ENCODE data around the gene ITFG1. TPM values are rescaled to one million over a fixed set of nuclear protein-coding genes. Genes with fewer than 3 reads are reported as not detected.

Gene ITFG1
- total RNA-seq, 2 experiments from 2014 or later = 18.0 to 18.5 TPM

DNA sequence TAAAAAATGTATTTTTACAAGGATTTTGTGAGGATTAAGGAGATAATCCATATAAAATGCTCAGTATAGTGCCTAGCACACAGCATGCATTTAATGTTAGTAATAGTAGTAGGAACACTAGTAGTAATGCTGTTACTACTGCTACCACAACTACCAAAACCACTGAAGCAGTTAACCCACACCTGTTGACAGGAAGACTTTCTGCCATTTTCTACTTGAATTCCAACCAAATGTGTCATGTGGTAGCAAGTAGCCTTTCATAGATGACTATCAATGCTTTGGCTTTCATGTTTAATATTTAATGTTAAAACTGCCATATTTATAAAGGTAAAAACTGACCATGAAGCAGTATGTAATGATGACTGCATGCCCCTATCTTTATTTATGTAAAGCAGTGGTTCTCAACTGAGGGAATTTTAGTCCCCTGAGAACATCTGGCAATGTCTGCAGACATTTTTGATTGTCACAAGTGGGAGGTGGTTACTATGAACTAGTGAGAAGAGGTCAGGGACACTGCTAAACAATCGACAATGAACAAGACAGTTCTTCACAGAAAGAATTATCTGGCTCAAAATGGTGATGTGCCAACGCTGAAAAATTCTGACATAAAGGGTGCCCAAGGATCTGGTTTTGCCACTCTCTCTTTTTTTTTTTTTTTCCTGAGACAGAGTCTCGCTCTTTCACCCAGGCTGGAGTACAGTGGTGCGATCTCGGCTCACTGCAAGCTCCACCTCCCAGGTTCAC is 89.4 kb downstream of the ITFG1 start:
- DNase-seq (no peak), ATAC-seq (ENCODE audit: poor library complexity) (no peak)
- ChIA-PET CTCF (no interaction called here), POLR2A (no interaction called here)
- peaks cover 0 to 7% of the 10 kb centered on the region in 2 experiments for H3K9me3 ChIP-seq (ENCODE audit: control insufficient read depth in 1 of 2, insufficient read depth in 1 of 2, low read length in 2 of 2)
- H3K9me3 Mint-ChIP-seq = peaks cover 6% of the 10 kb centered on the region
- H3K27ac Mint-ChIP-seq = no peak overlapping the region
- TF ChIP-seq, protein P1, sequence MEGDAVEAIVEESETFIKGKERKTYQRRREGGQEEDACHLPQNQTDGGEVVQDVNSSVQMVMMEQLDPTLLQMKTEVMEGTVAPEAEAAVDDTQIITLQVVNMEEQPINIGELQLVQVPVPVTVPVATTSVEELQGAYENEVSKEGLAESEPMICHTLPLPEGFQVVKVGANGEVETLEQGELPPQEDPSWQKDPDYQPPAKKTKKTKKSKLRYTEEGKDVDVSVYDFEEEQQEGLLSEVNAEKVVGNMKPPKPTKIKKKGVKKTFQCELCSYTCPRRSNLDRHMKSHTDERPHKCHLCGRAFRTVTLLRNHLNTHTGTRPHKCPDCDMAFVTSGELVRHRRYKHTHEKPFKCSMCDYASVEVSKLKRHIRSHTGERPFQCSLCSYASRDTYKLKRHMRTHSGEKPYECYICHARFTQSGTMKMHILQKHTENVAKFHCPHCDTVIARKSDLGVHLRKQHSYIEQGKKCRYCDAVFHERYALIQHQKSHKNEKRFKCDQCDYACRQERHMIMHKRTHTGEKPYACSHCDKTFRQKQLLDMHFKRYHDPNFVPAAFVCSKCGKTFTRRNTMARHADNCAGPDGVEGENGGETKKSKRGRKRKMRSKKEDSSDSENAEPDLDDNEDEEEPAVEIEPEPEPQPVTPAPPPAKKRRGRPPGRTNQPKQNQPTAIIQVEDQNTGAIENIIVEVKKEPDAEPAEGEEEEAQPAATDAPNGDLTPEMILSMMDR (IDR thresholded peaks at IDR 0.05) = no peak
- H3K4me1 ChIP-seq (ENCODE audit: insufficient read depth, low read length) = no peaks in the 10 kb centered on the region
- no peaks in the 10 kb centered on the region for H3K4me1 Mint-ChIP-seq (ENCODE audit: low read depth)
- peaks cover 8% of the 10 kb centered on the region for H3K36me3 ChIP-seq (ENCODE audit: insufficient read depth, low read length)
- H3K27me3 Mint-ChIP-seq = no peaks in the 10 kb centered on the region
- no peak overlapping the region for H3K4me3 Mint-ChIP-seq
- H3K4me3 ChIP-seq (ENCODE audit: low read length) = no peak overlapping the region
- no peaks in the 10 kb centered on the region for H3K27me3 ChIP-seq (ENCODE audit: control insufficient read depth in 1 of 2, insufficient read depth in 2 of 2, low read length in 2 of 2)
- peaks cover 75% of the 10 kb centered on the region for H3K36me3 Mint-ChIP-seq (ENCODE audit: low read depth)
- intact Hi-C loops (cut with DNase I, micrococcal nuclease) = no loop called here
- no peak overlapping the region for H3K27ac ChIP-seq (ENCODE audit: low read depth in 1 of 2, low read length in 2 of 2)

DNA sequence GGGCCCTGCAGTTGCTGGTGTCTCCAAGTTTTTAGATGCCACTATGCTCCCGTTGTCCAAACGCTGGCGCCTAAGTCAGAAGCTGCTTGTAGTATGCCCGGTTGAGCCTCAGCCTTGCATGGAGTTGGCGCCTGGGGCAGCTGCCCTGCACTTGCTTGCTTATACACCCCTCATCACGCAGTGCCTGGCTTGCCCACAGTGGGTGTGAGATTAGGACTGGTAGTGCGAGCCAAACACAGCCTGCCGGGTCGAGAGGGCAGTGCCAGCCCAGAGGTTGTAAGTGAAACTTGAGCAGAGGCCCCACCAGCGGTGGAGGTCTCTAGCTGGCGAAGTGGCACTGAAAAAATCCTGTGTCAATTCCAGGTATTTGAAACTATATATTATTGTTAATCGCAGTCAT is 90.3 kb downstream of the ITFG1 start:
- Histone ChIP-seq H3K4me1 (ENCODE audit: insufficient read depth, low read length) (no peaks in the 10 kb centered on the region), H3K27ac (ENCODE audit: low read depth in 1 of 2, low read length in 2 of 2) (no peak overlapping the region), H3K4me3 (ENCODE audit: low read length) (no peak overlapping the region), H3K36me3 (ENCODE audit: insufficient read depth, low read length) (peaks cover 8% of the 10 kb centered on the region), H3K27me3 (ENCODE audit: control insufficient read depth in 1 of 2, insufficient read depth in 2 of 2, low read length in 2 of 2) (no peaks in the 10 kb centered on the region), H3K9me3 (ENCODE audit: control insufficient read depth in 1 of 2, insufficient read depth in 1 of 2, low read length in 2 of 2) (peaks cover 0 to 7% of the 10 kb centered on the region in 2 experiments)
- H3K27ac Mint-ChIP-seq = no peak overlapping the region
- no peak for DNase-seq
- ChIA-PET CTCF (no interaction called here), POLR2A (no interaction called here)
- ATAC-seq (ENCODE audit: poor library complexity) = no peak
- H3K36me3 Mint-ChIP-seq (ENCODE audit: low read depth) = peaks cover 84% of the 10 kb centered on the region
- H3K4me3 Mint-ChIP-seq = no peak overlapping the region
- H3K4me1 Mint-ChIP-seq (ENCODE audit: low read depth) = no peaks in the 10 kb centered on the region
- intact Hi-C loops (cut with DNase I, micrococcal nuclease) = no loop called here
- peaks cover 6% of the 10 kb centered on the region for H3K9me3 Mint-ChIP-seq
- TF ChIP-seq, protein P1 (IDR thresholded peaks at IDR 0.05) = no peak
- no peaks in the 10 kb centered on the region for H3K27me3 Mint-ChIP-seq

DNA sequence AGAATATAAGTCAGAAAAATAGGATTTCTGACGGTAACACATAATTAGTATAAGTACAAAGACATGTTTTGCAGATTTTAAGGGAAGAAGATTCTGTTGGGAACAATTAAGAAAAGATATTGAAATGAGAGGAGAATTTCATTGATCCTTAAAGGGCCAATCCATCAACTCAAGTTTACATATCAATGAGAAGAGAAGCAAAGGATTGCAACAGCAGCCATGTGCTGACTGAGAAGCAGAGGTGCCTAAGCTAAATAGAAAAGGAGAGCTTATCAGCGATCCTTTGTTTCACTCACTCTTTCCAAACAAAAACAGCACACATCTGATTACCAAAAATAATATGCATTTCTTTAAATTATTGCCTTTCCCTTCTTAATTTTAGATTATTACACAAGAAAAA is 94.6 kb downstream of the ITFG1 start:
- H3K27me3 Mint-ChIP-seq = no peaks in the 10 kb centered on the region
- DNase-seq = no peak
- no peak overlapping the region for H3K27ac ChIP-seq (ENCODE audit: low read depth in 1 of 2, low read length in 2 of 2)
- peaks cover 0 to 7% of the 10 kb centered on the region in 2 experiments for H3K9me3 ChIP-seq (ENCODE audit: control insufficient read depth in 1 of 2, insufficient read depth in 1 of 2, low read length in 2 of 2)
- no peaks in the 10 kb centered on the region for H3K4me1 Mint-ChIP-seq (ENCODE audit: low read depth)
- intact Hi-C loops (cut with DNase I, micrococcal nuclease) = no loop called here
- no peaks in the 10 kb centered on the region for H3K27me3 ChIP-seq (ENCODE audit: control insufficient read depth in 1 of 2, insufficient read depth in 2 of 2, low read length in 2 of 2)
- POLR2A ChIA-PET = no interaction called here
- no peak for ATAC-seq (ENCODE audit: poor library complexity)
- no peaks in the 10 kb centered on the region for H3K36me3 ChIP-seq (ENCODE audit: insufficient read depth, low read length)
- CTCF ChIA-PET = interaction anchor here (1.0 kb wide), 1 partner anchor 14 kb away, joined by 4 read pairs; no protein-coding TSS in a partner anchor
- no peak overlapping the region for H3K4me3 Mint-ChIP-seq
- TF ChIP-seq, protein P1 (IDR thresholded peaks at IDR 0.05) = no peak
- no peak overlapping the region for H3K4me3 ChIP-seq (ENCODE audit: low read length)
- peaks cover 78% of the 10 kb centered on the region for H3K36me3 Mint-ChIP-seq (ENCODE audit: low read depth)
- no peaks in the 10 kb centered on the region for H3K4me1 ChIP-seq (ENCODE audit: insufficient read depth, low read length)
- no peaks in the 10 kb centered on the region for H3K9me3 Mint-ChIP-seq
- H3K27ac Mint-ChIP-seq = no peak overlapping the region

Measured in CD4-positive, alpha-beta T cell (primary cell).